ENCODE data around the gene CELF2. TPM values are rescaled to one million over a fixed set of nuclear protein-coding genes. Genes with fewer than 3 reads are reported as not detected.

CELF2 gene
- total RNA-seq, 1 experiment from 2014 or later = 28.7 TPM

- Histone ChIP-seq H3K18ac (ENCODE audit: insufficient read length, low read depth, low read length) (no peak overlapping the region), H3T11ph (ENCODE audit: low read length) (no peak overlapping the region), H4K8ac (replicated peaks; ENCODE audit: insufficient read length, low read depth, low read length) (no peak overlapping the region), H3K23ac (ENCODE audit: insufficient read length, low read depth, low read length) (no peak overlapping the region), H3K79me1 (ENCODE audit: insufficient read depth, low read depth, low read length, poor library complexity, severe bottlenecking) (no peaks in the 10 kb centered on the region), H3K27me3 (ENCODE audit: insufficient read depth, low read length) (no peaks in the 10 kb centered on the region), H2AFZ (ENCODE audit: low read length) (no peak overlapping the region), H2AK5ac (ENCODE audit: insufficient read length, low read length) (no peak overlapping the region), H2BK20ac (ENCODE audit: low read depth, low read length, poor library complexity, severe bottlenecking) (no peak overlapping the region), H3K56ac (ENCODE audit: insufficient read length, low read depth, low read length) (no peak overlapping the region), H3K4ac (ENCODE audit: low read depth, low read length) (no peak overlapping the region), H3K4me2 (ENCODE audit: insufficient read depth, insufficient read length, low read length) (peak overlapping the region; percentile 85), H3K14ac (ENCODE audit: insufficient read depth, low read length) (no peak overlapping the region), H2BK5ac (ENCODE audit: insufficient read length, low read length) (no peak overlapping the region), H4K20me1 (ENCODE audit: control insufficient read depth, insufficient read depth, insufficient read length) (no peaks in the 10 kb centered on the region), H2BK12ac (ENCODE audit: insufficient read length, low read depth, low read length) (no peak overlapping the region), H3K27ac (ENCODE audit: insufficient read length, low read depth, low read length) (no peak overlapping the region), H3K79me2 (ENCODE audit: insufficient read depth, low read length) (no peaks in the 10 kb centered on the region), H4K91ac (ENCODE audit: insufficient read length, low read depth, low read length) (no peak overlapping the region), H3K4me1 (ENCODE audit: insufficient read depth, low read length) (no peaks in the 10 kb centered on the region), H3K9me3 (ENCODE audit: control insufficient read depth, low read depth, low read length) (peaks cover 5% of the 10 kb centered on the region), H2BK120ac (ENCODE audit: low read depth, low read length, poor library complexity, severe bottlenecking) (no peak overlapping the region), H2BK15ac (ENCODE audit: low read depth, low read length) (no peak overlapping the region), H3K9ac (ENCODE audit: extremely low read depth, insufficient read length, low read length) (no peak overlapping the region), H3K23me2 (ENCODE audit: insufficient read length, low read depth, low read length, poor library complexity, severe bottlenecking) (peaks cover 13% of the 10 kb centered on the region), H4K5ac (ENCODE audit: insufficient read length, low read depth, low read length) (no peak overlapping the region)
- Mint-ChIP-seq H3K4me1 (peaks cover 30 to 31% of the 10 kb centered on the region in 2 experiments), H3K4me3 (peak overlapping the region; percentile 78 to 91), H3K9me3 (peaks cover 14% of the 10 kb centered on the region in 2 experiments), H3K27ac (peak overlapping the region in 1 of 3 experiments; percentile 75; a peak in 2 of 7 replicates), H3K27me3 (ENCODE audit: low read depth) (peaks cover 2% of the 10 kb centered on the region), H3K36me3 (ENCODE audit: insufficient read depth in 1 of 3, low read depth in 3 of 3) (peaks cover 10 to 23% (median 13%) of the 10 kb centered on the region in 3 experiments; a peak in 6 of 7 replicates)
- TF ChIP-seq, protein P1, sequence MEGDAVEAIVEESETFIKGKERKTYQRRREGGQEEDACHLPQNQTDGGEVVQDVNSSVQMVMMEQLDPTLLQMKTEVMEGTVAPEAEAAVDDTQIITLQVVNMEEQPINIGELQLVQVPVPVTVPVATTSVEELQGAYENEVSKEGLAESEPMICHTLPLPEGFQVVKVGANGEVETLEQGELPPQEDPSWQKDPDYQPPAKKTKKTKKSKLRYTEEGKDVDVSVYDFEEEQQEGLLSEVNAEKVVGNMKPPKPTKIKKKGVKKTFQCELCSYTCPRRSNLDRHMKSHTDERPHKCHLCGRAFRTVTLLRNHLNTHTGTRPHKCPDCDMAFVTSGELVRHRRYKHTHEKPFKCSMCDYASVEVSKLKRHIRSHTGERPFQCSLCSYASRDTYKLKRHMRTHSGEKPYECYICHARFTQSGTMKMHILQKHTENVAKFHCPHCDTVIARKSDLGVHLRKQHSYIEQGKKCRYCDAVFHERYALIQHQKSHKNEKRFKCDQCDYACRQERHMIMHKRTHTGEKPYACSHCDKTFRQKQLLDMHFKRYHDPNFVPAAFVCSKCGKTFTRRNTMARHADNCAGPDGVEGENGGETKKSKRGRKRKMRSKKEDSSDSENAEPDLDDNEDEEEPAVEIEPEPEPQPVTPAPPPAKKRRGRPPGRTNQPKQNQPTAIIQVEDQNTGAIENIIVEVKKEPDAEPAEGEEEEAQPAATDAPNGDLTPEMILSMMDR (conservative IDR thresholded peaks at IDR 0.05) = no peak
- no peak for DNase-seq
- no CpG with 5 or more reads among the region's 1 CpG for WGBS (ENCODE audit: extremely low coverage, insufficient read length, low lambda C conversion rate)
Observed at GRCh38 chr10:11164551-11164802, 146.8 kb downstream of the CELF2 start.
